Measurements from ENCODE around the gene CAMKK1. TPM values are rescaled to one million over a fixed set of nuclear protein-coding genes. Genes with fewer than 3 reads are reported as not detected.

Gene CAMKK1
- total RNA-seq, 2 donors from 2014 or later = 1.8 to 4.7 TPM

DNA sequence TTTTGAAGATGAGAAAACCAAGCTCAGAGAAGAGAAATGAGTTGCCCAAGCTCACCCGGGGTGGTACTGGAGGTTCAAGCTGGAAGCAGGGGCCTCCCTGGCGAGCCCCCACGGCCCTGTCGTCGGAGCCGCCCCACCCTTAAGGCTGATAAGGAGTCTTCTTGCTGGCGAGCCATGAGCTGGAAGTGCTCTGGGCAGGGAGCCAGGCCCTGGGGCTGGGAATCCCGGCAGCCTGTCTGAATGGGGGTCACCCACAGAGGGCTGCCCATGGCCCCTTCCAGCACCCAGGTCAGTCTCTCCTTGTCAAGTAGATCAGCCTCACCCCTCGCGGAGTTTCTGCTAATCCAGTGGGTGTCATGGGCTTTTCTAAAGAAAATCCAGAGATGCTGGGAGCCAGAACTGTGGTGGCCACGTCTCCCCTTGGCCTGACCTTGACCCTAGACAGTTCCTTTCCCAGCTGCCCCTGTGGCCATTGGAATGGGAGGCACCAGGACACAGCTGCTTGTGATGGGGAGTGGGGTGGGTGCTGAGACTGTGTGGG, 24.6 kb upstream of the CAMKK1 start:
- Histone ChIP-seq H3K36me3 (no peaks in the 10 kb centered on the region), H3K9me3 (no peaks in the 10 kb centered on the region), H3K27me3 (replicated peaks; ENCODE audit: insufficient read depth) (no peaks in the 10 kb centered on the region), H3K4me1 (ENCODE audit: control insufficient read depth in 1 of 2, low read depth in 2 of 2) (peaks cover 23 to 61% of the 10 kb centered on the region in 2 donors), H3K27ac (peak overlapping the region; percentile 8 to 27), H3K4me3 (no peak overlapping the region)
- DNase-seq (ENCODE audit: low spot score) = no peak
- no peak for ATAC-seq (ENCODE audit: insufficient number of reproducible peaks, low FRiP score, low read depth)
- TF ChIP-seq, protein P1, sequence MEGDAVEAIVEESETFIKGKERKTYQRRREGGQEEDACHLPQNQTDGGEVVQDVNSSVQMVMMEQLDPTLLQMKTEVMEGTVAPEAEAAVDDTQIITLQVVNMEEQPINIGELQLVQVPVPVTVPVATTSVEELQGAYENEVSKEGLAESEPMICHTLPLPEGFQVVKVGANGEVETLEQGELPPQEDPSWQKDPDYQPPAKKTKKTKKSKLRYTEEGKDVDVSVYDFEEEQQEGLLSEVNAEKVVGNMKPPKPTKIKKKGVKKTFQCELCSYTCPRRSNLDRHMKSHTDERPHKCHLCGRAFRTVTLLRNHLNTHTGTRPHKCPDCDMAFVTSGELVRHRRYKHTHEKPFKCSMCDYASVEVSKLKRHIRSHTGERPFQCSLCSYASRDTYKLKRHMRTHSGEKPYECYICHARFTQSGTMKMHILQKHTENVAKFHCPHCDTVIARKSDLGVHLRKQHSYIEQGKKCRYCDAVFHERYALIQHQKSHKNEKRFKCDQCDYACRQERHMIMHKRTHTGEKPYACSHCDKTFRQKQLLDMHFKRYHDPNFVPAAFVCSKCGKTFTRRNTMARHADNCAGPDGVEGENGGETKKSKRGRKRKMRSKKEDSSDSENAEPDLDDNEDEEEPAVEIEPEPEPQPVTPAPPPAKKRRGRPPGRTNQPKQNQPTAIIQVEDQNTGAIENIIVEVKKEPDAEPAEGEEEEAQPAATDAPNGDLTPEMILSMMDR (IDR thresholded peaks at IDR 0.05) = no peak

DNA sequence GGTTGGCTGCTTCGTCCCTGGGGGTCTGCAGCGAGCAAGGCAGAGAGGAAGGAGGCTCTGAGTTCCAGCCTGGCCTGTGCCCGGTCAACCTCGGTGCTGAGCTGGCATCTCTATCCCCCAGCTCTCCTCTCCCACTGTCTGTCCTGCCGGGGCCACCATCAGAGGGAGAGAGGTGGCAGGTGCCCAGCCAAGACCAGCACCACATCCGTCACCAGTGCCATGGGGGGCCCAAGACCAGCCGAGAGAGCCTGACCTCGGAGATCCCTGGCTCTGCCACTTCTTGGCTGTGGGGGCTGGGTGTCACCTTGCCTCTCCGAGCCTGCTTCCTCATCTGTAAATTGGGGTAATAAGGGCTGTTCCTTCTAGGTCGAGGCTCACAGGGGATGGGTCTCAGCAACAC, 24.0 kb upstream of the CAMKK1 start:
- DNase-seq (ENCODE audit: low spot score) (no peak), ATAC-seq (ENCODE audit: insufficient number of reproducible peaks, low FRiP score, low read depth) (no peak)
- Histone ChIP-seq H3K27me3 (replicated peaks; ENCODE audit: insufficient read depth) (no peaks in the 10 kb centered on the region), H3K27ac (peak overlapping the region; percentile 8 to 27), H3K4me1 (ENCODE audit: control insufficient read depth in 1 of 2, low read depth in 2 of 2) (peaks cover 21 to 55% of the 10 kb centered on the region in 2 donors), H3K36me3 (no peaks in the 10 kb centered on the region), H3K4me3 (no peak overlapping the region), H3K9me3 (no peaks in the 10 kb centered on the region)
- TF ChIP-seq, protein P1 (IDR thresholded peaks at IDR 0.05) = no peak

DNA sequence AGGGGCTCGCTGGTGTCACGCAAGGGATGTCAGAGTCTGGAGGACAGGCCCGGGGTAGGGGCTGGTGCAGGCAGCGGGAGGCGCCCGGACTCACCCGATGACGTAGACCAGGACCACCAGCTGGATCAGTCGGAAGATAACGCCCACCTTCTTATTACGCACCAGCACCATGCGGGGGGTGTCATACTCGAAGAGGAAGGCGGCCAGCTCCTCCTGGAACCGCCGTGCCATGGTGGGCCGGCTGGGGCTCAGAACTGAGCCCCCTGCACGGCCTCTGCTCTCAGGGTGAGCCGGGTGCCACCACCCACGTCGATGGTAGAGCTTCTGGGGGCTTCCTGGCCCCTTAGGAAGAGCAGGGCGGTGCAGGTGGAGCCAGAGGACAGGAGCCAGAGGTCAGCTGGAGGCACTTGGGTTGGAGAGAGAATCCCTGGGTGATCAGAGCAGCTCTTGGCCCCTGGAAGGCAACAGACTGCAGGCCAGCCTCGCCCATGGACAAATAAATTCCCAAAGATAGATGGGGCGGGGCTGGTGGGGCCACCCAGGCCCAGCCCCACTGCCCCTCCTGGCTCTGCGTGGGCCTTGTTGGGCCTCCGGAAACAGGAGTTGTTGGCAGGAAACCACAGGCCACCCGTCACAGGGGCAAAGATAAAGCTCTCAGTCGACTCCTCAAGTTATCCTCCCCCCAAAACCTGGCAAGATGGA, 23.3 kb upstream of the CAMKK1 start, which contains the start of gene P2RX1:
TSS of gene P2RX1 (minus strand) at position 471 of the 702 bp plus-strand sequence. CDS start at position 231, 240 bp downstream.
- H3K27ac ChIP-seq = peak within 1 kb of the TSS; percentile 8 to 38
- TF ChIP-seq, protein P1 (IDR thresholded peaks at IDR 0.05) = no peak
- no peak for ATAC-seq (ENCODE audit: insufficient number of reproducible peaks, low FRiP score, low read depth)
- H3K9me3 ChIP-seq = no peaks in the 10 kb centered on the region
- no peaks in the 10 kb centered on the region for H3K36me3 ChIP-seq
- H3K27me3 ChIP-seq (replicated peaks; ENCODE audit: insufficient read depth) = no peaks in the 10 kb centered on the region
- H3K4me3 ChIP-seq = no peak within 1 kb of the TSS
- no peak for DNase-seq (ENCODE audit: low spot score)
- peaks cover 20 to 48% of the 10 kb centered on the region in 2 donors for H3K4me1 ChIP-seq (ENCODE audit: control insufficient read depth in 1 of 2, low read depth in 2 of 2)

DNA sequence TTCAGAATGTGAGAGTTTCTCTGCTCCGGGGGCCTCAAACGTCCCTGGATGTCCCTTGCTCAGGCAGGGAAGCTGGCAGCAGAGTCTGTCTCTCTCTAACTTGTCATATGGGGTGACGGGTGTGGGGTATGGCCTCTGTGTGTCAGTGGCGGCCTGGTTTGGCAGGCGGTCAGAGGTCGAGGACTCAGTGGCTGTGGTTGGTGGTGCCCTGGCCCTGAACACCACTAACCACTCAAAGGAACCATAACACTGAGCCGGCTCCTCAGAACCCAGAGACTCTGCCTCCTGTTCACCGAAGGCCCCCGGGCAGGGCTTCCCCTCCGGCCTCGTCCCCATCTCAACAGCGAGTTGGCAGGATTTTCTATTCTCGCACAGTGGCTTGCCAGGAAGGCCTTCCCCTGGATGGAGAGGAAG, 22.7 kb upstream of the CAMKK1 start:
- Histone ChIP-seq H3K4me1 (ENCODE audit: control insufficient read depth in 1 of 2, low read depth in 2 of 2) (peaks cover 20 to 43% of the 10 kb centered on the region in 2 donors), H3K36me3 (no peaks in the 10 kb centered on the region), H3K27me3 (replicated peaks; ENCODE audit: insufficient read depth) (no peaks in the 10 kb centered on the region), H3K27ac (no peak overlapping the region), H3K9me3 (no peaks in the 10 kb centered on the region), H3K4me3 (no peak overlapping the region)
- ATAC-seq (ENCODE audit: insufficient number of reproducible peaks, low FRiP score, low read depth) (no peak), DNase-seq (ENCODE audit: low spot score) (no peak)
- TF ChIP-seq, protein P1 (IDR thresholded peaks at IDR 0.05) = no peak

DNA sequence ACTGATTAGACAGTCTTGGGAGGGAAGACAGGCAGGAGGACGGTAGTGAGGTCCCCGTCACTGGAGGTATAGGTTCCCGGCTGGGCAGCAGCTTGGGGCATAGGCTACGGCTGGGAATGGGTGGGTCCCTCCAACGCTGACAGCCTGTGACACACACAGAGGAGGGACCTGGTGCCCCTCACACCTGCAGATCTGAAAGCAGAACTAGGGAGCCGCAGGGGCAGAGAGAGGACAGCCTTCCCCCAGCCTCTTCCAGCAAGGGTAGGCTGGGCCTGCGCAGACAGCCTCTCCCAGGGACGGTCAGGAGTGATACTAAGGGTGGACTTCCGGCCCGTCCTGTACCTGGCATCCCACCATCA, 21.4 kb upstream of the CAMKK1 start:
- no peaks in the 10 kb centered on the region for H3K27me3 ChIP-seq (replicated peaks; ENCODE audit: insufficient read depth)
- no peak for DNase-seq (ENCODE audit: low spot score)
- H3K4me1 ChIP-seq (ENCODE audit: control insufficient read depth in 1 of 2, low read depth in 2 of 2) = peaks cover 20 to 36% of the 10 kb centered on the region in 2 donors
- no peak for ATAC-seq (ENCODE audit: insufficient number of reproducible peaks, low FRiP score, low read depth)
- TF ChIP-seq, protein P1 (IDR thresholded peaks at IDR 0.05) = no peak
- no peak overlapping the region for H3K27ac ChIP-seq
- H3K9me3 ChIP-seq = no peaks in the 10 kb centered on the region
- H3K4me3 ChIP-seq = no peak overlapping the region
- no peaks in the 10 kb centered on the region for H3K36me3 ChIP-seq

Data from thoracic aorta (tissue), 2 donors.